Right lobe of liver (tissue), 6 donors: ENCODE measurements around the gene FBXL17. TPM values are rescaled to one million over a fixed set of nuclear protein-coding genes. Genes with fewer than 3 reads are reported as not detected.

ENCODE experiments used
- ATAC-seq, 4 donors: fragments of 200-7000 bp; cut with Tn5 transposase; one replicate each; pipeline ENCODE4 v1.9.1; 2020; ENCODE audit warnings: mild to moderate bottlenecking in 4 of 4, moderate library complexity in 4 of 4
- DNase-seq, 3 donors: peaks; one replicate each; pipeline ENCODE4 v3.0.0-alpha.2; 2020
- H3K27ac ChIP-seq, 3 donors: fragments of 200-600 bp; one replicate each; pipeline ENCODE4 v1.8.0; 2022
- H3K27me3 ChIP-seq, 2 donors: fragments of 200-600 bp; one replicate each; pipeline ENCODE4 v1.8.0; 2022
- H3K36me3 ChIP-seq, 4 donors: fragments of 200-600 bp; sonication (generic) in 1 of 4; one replicate each; pipeline versions ENCODE4 v1.5.1 to v1.8.0; 2017 to 2022; ENCODE audit warnings: control low read depth in 1 of 4
- H3K4me1 ChIP-seq, 4 donors: fragments of 200-600 bp; sonication (generic) in 1 of 4; one replicate each; pipeline versions ENCODE4 v1.5.1 to v1.8.0; 2017 to 2022; ENCODE audit warnings: control low read depth in 1 of 4
- H3K4me3 ChIP-seq, 3 donors: fragments of 200-600 bp; one replicate each; pipeline ENCODE4 v1.8.0; 2022
- H3K9me3 ChIP-seq, 4 donors: fragments of 200-600 bp; sonication (generic) in 1 of 4; one replicate each; pipeline versions ENCODE4 v1.5.1 to v1.8.0; 2017 to 2022; ENCODE audit warnings: control low read depth in 1 of 4
- CTCF ChIP-seq, 4 donors: fragments of 200-600 bp in 3 of 4; fragments of 450-650 bp in 1 of 4; IDR thresholded peaks; one replicate each; pipeline versions ENCODE4 v1.5.1 to v1.8.0; 2016 to 2022; ENCODE audit warnings: antibody characterized with exemption in 4 of 4, mild to moderate bottlenecking in 2 of 4
- POLR2A ChIP-seq: fragments of 450-650 bp; IDR thresholded peaks from one replicate; pipeline ENCODE4 v1.6.1; 2017; ENCODE audit warnings: antibody characterized with exemption, mild to moderate bottlenecking
- WGBS: methylation state at CpG from one replicate; pipeline ENCODE4 v1.1.6; 2018; ENCODE audit warnings: low coverage, low lambda C conversion rate; ENCODE audit not compliant: insufficient coverage; ENCODE audit errors: missing lambda C conversion rate; 5-methylcytosine and 5-hydroxymethylcytosine counted together
- intact Hi-C, 2 donors: fragments of 100-400 bp; cut with DNase I; formaldehyde crosslinking; loops; one replicate each; pipeline versions ENCODE4 v1.11.2 to v1.14.1; 2022
- total RNA-seq, 6 experiments: library from RNA; depleted of rRNA in 2 of 6; stranded (reverse); fragments of >200 nt in 2 of 6; fragmentation: NEBNext Ultra II Directional in 3 of 6; extraction: Animal tissue kit (Norgen Biotek cat#: 25700) in 3 of 6; gene quantifications; one replicate each; pipeline versions ENCODE4 v1.1.0 to v1.2.4, GENCODE V29; 2016 to 2023
- donor health status: DM: no; HTN: yes; CAD: no.
- donor health status: DM: no; HTN: no; CAD: no.
- donor health status: DM: no; HTN: no; CAD: no.
- donor health status: DM: no; HTN: yes; CAD: no.
- donor health status: DM: no; HTN: yes; CAD: no.

Gene FBXL17
- total RNA-seq, 6 experiments from 2014 or later = 7.7 to 10.6 (median 9.1) TPM

- H3K36me3 ChIP-seq = no peaks in the 10 kb centered on the region
- H3K4me3 ChIP-seq = no peak overlapping the region
- intact Hi-C loops = no loop called here
- H3K9me3 ChIP-seq = no peaks in the 10 kb centered on the region
- H3K27ac ChIP-seq = no peak overlapping the region
- no peak for TF ChIP-seq CTCF (IDR thresholded peaks at IDR 0.05)
- no peak for TF ChIP-seq POLR2A
- 77% methylated on average over 7 of the region's 7 CpGs for WGBS
- DNase-seq (no peak), ATAC-seq (no peak)
- no peaks in the 10 kb centered on the region for H3K4me1 ChIP-seq
- H3K27me3 ChIP-seq = no peaks in the 10 kb centered on the region
Measured at GRCh38 chr5:108084105-108084504, 297.8 kb downstream of the FBXL17 start.

DNA sequence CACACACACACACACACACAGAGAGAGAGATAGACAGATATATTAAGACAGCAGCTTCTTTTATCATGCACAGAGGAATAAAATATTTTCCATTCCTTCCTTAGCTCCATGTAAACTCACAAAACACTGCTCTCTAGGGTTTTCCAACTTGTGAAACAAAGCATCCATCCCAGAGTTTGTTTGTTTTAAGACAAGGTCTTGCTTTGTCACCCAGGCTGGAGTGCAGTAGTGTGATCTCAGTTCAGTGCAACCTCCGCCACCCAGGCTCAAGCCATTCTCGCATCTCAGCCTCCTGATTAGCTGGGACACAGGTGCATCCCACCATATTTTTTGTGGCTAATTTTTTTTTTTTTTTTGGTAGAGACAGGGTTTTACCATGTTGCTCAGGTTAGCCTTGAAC lies 298.7 kb downstream of the FBXL17 start:
- 100% methylated on average over 2 of the region's 2 CpGs for WGBS
- Histone ChIP-seq H3K27me3 (no peaks in the 10 kb centered on the region), H3K4me3 (no peak overlapping the region), H3K27ac (no peak overlapping the region), H3K36me3 (no peaks in the 10 kb centered on the region), H3K4me1 (no peaks in the 10 kb centered on the region), H3K9me3 (no peaks in the 10 kb centered on the region)
- DNase-seq (no peak), ATAC-seq (no peak)
- intact Hi-C loops = no loop called here
- no peak for TF ChIP-seq CTCF (IDR thresholded peaks at IDR 0.05)
- TF ChIP-seq POLR2A = no peak

DNA sequence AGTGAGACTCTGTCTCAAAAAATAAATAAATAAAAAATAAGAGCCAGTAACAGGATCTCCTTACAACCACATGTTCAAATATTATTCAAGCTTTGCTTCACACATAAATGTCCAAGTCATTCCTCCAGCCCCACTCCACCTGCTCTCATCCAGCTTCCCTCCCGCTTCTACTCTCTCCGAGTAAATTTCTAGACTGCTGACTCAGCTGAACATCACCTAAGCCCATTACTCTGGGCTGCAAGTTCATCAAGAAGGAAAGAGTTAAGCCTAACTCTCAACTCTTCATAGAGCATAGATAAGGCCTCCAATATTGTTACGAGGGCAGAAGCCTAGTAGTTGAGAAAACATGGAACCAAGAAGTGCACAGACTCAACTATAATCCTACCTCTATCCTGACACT lies 300.2 kb downstream of the FBXL17 start:
- no peak for TF ChIP-seq CTCF (IDR thresholded peaks at IDR 0.05)
- no peak for TF ChIP-seq POLR2A
- intact Hi-C loops = no loop called here

GRCh38 chr5:108079753-108080152 lies 302.1 kb downstream of the FBXL17 start:
- Histone ChIP-seq H3K4me1 (no peaks in the 10 kb centered on the region), H3K27me3 (no peaks in the 10 kb centered on the region), H3K36me3 (no peaks in the 10 kb centered on the region), H3K9me3 (no peaks in the 10 kb centered on the region), H3K4me3 (no peak overlapping the region), H3K27ac (no peak overlapping the region)
- TF ChIP-seq POLR2A (no peak), CTCF (IDR thresholded peaks at IDR 0.05) (no peak)
- ATAC-seq (no peak), DNase-seq (no peak)
- intact Hi-C loops = no loop called here

More for the DNA sequence above, 300.2 kb downstream of the FBXL17 start:
- Histone ChIP-seq H3K27ac (no peak overlapping the region), H3K4me1 (no peaks in the 10 kb centered on the region), H3K9me3 (no peaks in the 10 kb centered on the region), H3K27me3 (no peaks in the 10 kb centered on the region), H3K4me3 (no peak overlapping the region), H3K36me3 (no peaks in the 10 kb centered on the region)
- WGBS = 94% methylated on average over 3 of the region's 3 CpGs
- no peak for DNase-seq
- no peak for ATAC-seq

- H3K4me1 ChIP-seq = no peaks in the 10 kb centered on the region
Measured at GRCh38 chr5:108078882-108079281, 303.0 kb downstream of the FBXL17 start.

More at GRCh38 chr5:108078882-108079281, 303.0 kb downstream of the FBXL17 start:
- Histone ChIP-seq H3K4me3 (no peak overlapping the region), H3K27me3 (no peaks in the 10 kb centered on the region), H3K27ac (no peak overlapping the region), H3K9me3 (no peaks in the 10 kb centered on the region), H3K36me3 (no peaks in the 10 kb centered on the region)
- 93% methylated on average over 1 of the region's 1 CpG for WGBS
- intact Hi-C loops = no loop called here
- no peak for ATAC-seq
- DNase-seq = no peak
- TF ChIP-seq CTCF (IDR thresholded peaks at IDR 0.05) (no peak), POLR2A (no peak)
